ENCODE measurements around the gene NPIPB6.
A peak's percentile ranks its signal among the peaks of the same experiment; 100 is the strongest.

The NPIPB6 gene

DNA sequence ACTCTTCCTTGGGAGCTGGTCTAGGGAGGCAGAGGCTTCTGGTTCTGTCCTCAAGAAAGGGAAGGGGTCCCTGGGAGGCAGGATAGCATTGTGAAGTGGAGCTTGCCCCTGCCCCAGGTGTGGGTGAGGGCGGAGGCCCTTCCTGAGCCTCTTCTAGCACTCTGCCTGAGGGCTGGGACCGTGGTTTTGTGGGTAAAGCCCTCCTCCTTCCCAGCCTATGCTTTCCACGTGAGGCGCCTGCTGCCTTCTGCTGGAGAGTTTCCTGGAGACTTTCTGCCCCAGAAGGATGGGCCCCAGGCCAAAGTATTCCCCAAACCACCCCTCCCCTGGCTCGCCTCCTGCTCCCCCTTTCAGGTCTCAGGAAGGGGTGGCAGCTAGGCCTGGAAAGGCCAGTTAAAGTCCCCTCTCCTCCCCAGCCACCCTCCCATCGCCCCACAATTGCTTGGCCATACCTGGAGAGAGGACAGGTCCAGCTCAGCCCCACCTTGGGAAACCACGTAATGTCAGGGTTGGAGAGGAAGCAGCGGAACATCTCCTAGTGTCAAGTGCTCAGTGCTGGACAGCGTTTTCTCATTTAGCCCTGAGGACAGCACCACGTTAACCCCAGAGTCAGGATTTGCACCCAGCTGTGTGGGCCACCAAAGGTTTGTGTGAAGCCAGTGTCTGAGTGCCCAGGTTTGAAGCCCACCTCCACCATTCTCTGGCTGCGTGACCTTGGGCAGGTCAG, 65.4 kb downstream of the NPIPB6 start:
- DNase-seq: no peak

GRCh38 chr16:28297308-28297707, 66.0 kb downstream of the NPIPB6 start:
- no peak for DNase-seq

DNA sequence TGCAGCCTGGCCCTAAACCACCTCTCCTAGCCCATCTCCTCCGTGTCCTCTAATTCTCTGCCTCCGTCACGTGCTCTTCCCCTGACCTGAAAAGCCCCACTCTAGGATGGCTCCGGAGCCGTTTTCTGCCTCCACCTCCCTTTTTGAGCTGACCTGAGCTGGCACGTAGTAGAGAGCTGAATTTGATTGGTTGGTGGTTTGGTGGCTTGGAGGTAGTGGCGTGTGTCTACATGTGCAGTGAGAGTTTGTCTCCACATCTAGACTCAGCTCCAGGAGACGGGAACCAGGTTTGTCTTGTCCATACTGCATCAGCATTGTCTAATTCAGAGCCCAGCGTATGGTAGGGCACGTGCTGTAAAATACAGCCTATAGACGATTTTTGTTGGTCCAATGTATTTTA, 68.0 kb downstream of the NPIPB6 start:
- no peak for DNase-seq

GRCh38 chr16:28294201-28294600, 69.1 kb downstream of the NPIPB6 start:
- DNase-seq: no peak

DNA sequence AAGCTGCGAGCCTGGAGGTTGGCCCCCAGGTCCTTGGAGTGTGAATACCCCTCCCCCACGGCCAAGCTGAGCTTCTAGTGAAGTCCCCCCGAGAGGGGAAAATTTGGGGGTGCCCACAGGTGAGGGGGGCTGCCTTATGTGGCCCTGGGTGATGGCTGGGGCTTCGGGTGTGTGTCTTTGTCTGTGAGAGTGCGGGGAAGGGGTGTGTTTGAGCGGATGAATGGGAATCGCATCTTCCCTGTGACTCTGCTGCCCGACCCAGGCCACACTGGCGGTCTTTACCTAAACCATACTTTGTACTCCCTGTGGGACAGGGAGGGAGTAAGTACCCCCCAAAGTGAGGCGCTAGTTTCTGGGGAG, 69.7 kb downstream of the NPIPB6 start:
- DNase-seq: peak; percentile 57

DNA sequence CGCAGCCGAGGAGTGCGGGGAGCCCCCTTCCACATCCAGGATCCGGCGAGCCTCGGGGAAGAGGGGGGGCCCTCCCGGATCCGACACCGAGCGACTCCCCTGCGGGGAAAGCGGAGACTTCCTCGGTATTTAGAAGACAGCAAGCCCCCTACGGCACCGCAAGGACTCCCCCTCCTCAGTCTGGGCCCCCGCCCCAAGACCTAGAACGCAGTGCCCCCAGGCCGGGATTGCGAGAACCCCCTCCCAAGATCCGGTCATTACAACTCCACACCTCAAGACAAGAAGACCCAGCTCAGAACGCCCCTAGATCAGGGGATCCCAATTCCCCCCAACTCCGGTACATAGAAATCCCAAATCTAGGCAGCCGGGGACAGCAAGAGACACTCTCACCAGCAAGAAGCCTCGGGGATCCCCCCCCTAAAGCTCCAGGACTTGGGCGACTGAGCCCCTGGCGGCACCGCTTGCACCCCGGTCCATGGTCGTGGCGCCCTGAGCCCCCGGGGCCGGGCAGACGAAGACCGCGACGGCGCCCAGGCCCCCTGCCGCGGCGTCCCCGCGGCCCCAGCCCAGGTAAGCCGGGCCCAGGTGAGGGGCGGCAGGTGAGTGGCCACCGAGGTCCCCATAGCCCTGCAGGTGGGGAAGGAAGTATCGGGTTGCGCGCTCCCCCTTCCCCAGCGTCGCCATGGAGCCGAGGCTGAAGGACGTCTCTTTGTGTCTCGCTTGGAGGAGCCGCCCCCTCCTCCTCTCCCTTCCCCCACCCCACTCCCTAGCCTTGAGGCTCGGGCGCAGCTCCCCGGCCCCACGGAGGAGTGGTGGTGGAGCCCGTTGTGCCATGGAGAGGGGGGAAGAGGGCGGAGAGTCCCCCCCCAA, 70.3 kb downstream of the NPIPB6 start:
- DNase-seq: peak; percentile 87
